HG02623 (cell line): ENCODE data around the gene KCNC2.
"Not testable (repeated sequence)": the region's sequence is repeated elsewhere in the genome, so short reads cannot be mapped to it uniquely, and the experiment has no call there.

Experiments used
- ATAC-seq: cut with Tn5 transposase; IDR thresholded peaks from one replicate; pipeline ENCODE4 v1.9.1; 2021; ENCODE audit warnings: moderate library complexity; ENCODE audit not compliant: unreplicated experiment

Gene KCNC2

DNA sequence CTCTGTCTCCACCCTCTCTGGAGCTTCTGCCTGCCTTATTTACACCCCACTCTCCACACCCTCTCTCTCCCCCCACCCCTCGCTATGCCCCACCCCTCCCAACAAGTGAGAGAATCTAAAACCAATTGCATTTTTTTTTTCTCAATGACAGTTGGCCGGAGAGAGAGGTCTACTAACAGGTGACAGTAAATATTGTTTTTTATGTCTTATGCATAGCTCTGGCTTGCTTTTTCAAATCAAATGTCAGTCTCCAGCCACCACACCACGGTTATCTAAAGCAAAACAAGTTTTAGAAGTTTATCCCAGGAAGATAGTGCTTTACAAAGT, at the start of gene KCNC2:
Gene KCNC2, minus strand, starts transcription at position 28 of the 327 bp plus-strand sequence.
- ATAC-seq = no peak

DNA sequence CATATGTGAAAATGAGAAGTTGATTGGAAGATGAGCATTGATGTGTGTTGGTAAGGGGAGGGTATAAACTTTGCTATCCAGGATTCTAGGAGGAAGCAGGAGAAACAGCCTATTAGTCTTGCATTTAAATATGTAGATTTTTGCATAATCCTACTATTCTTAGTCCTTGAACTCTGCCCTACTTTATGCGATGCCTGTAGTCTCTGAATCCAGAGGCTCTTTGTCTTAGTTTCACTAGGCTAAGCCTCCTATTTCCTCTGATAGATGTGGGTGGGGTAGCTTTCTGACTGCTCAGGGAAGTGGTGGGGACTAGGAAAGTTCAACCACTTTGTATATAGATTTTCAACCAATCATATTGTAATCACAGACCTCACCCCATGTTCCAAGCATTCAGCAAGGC, 49.5 kb upstream of the KCNC2 start:
- ATAC-seq = no peak

DNA sequence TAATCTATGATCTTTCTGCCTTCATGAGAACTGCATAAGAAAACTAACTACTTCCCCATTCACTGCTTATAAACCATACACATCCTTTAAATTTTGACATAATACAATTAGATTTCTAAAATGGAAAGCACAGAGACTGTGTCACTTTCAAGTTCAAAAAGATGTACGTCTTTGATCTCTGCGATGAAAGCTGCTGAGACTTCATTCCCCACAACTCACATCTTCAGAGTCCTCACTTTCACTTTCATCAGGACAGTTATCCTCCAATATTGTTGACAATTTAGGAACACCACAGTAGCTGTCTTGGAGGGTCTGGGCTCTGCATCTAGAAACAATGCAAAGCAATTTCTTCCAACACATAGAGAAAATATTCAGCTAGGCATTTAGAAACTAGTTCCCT, 47.9 kb upstream of the KCNC2 start:
- no peak for ATAC-seq

DNA sequence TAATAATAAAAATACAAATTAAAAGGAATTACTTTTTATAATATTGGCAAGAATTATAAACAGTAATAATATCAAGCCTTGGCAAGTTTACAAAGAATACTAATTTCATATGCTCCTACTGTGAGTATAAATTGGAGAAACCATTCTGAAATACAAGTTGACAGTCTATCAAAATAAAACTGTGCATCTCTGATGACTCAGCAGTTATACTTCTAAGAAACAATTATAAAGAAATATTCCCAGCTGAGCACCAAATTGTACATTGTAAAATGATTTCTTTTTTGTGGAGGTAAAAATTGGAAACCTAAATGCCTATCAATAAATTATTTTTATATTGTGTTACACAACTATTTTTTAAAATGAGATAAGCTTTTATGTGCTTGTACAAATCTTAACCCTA, 35.5 kb upstream of the KCNC2 start:
- no peak for ATAC-seq

DNA sequence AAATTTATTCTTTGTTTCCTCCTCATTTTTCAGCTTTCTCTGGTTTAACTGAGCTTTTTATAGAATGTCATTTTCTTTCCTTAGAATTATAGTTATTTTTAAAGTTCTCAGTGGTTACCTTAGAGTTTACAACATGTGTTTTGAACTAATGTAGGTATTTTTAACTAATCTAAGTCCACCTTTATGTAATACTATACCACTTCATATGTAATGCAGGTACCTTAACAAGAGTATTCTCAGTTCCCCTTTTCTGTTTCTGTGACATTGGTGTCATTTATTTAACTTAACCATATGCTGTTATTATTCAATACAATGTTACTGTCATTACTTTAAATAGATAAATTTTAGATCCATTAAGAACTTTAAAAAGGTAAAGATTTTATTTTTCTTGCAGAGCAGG, 30.3 kb upstream of the KCNC2 start:
- peak; percentile 75 for ATAC-seq

DNA sequence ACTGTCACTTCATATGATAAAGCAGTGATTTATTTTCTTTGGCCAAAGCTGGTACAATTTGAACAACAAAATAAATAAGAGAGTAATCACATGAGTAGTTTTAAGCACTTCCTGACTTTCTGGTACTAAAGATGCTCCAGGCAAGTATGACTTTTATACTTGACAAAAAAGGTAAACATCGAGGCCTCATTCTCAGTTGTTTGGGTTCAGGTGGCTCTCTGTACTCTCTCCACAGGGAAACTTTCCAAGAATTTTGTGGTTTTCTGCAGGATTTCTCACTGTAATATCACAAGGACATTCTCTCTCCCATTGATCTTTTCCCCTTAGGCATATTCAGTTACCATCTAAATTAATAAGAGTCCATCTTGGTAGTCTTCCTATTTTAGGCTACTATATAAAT, 26.6 kb upstream of the KCNC2 start:
- ATAC-seq = no peak

DNA sequence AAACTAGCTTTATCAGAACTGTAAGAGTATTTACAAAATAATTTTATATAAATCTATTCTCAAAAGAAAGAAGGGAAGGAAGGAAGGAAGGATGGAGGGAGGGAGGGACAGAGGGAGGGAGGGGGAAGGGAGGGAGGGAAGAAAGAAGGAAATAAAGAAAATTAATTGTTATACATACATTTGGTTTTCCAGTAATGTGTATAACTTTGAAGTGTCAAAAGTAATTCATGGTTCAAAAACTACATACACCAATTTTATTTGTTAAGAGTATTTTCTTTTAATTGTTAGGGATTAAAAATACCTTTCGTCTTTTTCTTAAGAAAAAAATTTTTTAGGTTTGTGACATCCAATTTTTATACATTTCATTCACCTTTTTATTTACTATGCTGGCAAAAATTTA, 17.5 kb upstream of the KCNC2 start:
- no peak for ATAC-seq

DNA sequence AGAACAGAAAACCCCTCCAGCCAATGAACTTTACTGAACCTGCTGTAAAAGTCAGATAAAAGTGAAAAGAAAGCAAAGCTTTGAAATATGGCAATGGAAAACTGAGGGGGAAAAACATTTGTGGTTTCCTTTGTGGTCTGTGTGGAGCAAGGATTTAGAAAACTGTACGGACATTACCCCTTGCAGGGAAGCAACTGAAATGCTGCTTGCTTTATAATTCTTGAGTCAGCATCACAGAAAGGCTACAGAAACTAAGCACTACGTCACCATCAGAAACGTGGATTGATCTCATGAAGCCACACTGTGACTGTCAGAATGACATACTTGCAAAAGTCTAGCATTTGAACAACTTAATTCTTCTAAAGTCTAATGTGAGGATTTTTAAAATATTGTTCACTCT, 2.4 kb upstream of the KCNC2 start:
- no peak for ATAC-seq

DNA sequence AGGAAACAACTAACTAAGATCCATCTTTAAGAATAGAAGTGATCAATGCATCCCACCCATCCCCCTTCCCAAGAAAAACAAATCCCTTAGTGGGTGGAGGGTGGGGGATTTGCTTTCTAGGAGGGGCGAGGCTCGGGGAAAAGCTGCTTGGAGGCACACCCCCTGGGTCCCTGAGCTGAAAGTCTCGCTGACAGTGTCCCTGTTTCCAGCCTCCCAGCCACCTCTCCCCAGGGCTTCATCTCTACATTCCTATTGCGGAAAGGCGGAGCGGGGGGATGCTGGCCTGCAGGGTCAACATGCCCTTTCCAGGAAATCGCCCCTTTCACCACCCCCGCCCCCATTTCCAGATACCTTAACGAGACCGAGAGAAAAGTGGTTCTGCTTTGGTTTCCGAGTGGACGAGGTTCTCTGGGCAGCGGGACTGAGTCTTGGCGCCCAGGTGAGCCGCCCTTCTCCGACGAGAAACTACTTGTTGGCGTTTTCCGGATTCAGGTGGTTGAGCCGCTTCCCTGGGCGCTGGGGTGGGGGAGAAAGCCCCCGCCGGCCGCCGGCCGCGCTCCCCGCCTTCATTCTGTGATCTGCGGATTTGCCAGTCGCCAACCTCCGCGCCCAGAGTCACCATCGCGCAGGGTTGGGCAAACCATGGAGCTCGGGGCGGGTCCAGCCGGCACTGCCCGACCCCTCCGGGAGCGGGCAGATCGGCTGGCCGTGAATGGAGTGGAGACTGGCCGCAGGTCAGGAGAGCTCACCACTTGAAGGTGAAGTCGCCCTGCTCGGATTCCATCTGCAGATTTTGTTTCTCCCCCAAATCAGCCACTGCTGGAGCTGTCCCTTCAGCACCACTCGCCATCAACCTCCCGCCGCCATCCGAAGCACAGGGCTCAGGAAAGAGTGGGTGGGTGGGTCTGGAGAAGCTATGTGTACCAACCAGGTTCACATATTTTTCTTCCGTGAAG, 505 bp downstream of the KCNC2 start:
- ATAC-seq = no peak

DNA sequence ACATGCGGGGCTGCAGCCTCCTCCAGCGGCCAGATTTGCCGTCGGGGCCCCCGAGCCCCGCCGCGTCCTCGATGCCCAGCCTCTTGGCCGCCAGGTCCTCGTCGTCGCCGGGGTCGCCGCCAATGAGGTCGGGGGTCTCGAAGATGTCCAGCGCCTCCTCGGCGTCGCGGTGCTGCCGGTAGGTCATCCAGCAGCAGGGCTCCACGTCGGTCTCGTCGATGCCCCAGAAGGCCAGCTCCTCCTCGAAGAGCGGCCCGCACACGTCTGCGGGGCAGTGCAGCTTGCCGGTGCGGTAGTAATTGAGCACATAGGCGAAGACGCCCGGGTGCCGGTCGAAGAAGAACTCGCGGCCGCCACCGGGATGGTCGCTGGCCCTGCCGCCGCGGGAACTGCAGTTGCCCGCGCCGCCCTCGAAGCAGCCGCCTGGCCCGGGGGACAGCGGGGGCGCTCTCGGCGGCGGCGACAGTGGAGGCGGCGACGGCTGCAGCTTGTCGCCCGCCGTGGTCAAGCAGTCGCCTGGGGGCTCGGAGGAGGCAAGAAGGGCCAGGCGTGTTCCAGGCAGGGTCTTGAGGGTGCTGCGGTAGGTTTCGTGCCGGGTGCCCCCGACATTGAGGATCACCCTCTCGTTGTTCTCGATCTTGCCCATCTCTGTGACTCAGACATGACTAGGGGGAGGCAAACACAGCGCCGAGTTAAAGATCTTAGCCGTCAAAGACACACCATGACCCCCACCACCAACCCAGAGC, 2.1 kb downstream of the KCNC2 start:
- no peak for ATAC-seq

DNA sequence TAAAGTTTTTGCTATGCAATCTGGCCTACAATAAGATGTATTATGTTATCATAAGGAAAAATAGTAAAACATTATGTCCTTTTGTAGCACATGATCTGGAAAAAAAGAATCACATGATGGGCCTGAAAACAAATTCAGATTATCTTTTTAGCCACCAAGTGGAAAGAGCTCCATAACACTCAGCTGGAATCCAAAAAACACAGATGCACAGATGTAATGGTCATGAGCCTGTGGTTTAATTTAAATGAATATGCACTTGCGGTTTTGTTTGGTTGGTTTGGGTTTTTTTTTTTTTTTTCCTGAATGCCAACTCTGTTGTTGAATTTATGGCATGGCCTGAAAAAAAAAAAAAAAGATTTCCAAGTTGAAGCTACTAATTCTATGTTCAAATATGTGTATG, 4.1 kb downstream of the KCNC2 start:
- ATAC-seq = no peak

DNA sequence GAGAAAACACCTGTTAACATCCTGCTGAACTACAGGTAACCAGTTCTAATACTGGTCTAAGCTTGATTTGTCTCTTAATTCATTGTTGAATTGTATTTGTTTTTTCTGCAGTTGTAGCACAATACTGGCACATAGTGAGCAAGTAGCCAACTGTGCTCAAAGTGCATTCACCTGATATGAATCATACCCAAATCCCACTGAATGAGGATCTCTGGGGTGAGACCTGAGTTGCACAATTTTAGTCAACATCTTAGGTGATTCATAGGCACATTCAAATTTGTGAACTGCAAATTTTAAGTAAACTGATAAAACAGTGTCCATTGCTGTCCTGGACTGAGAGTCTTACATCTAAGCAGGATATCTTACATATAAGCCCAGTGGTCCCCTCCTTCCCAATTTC, 12.8 kb downstream of the KCNC2 start:
- no peak for ATAC-seq

DNA sequence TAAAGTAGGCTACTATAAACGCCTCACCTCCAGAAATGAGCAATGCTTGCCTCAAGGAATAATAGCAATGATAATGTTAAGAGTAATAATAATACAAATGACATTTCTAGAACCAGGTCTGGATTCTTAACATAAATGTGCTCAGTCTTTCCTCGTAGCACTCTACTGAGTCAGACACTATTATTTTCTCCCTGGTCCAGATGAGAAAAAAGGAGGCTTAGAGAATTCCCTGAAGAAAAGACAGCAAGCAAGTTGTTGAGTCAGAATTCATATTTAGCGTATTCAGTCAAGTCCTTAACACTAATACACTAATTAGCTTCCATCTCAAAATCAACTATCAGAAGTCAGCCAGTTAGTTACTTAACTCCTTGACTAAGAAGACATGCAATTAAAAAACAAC, 13.2 kb downstream of the KCNC2 start:
- no peak for ATAC-seq

DNA sequence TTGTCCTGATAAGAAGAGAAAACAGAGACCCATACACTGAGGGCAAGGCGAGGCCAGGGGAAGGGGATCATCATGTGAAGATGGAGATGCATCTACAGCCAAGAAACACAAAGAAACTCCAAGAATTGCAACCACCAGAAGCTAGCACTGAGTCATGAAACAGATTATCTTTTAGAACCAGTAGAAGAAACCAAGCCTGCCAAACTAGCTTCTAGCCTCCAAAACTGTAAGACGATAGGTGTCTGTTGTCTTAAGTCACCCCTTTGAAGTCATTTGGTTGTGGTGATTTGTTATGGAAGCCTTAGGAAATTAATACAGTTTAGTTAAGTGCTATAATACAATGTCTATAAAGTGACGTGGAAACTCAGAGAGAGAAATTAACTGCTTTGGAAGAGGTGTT, 15.4 kb downstream of the KCNC2 start:
- ATAC-seq = no peak

DNA sequence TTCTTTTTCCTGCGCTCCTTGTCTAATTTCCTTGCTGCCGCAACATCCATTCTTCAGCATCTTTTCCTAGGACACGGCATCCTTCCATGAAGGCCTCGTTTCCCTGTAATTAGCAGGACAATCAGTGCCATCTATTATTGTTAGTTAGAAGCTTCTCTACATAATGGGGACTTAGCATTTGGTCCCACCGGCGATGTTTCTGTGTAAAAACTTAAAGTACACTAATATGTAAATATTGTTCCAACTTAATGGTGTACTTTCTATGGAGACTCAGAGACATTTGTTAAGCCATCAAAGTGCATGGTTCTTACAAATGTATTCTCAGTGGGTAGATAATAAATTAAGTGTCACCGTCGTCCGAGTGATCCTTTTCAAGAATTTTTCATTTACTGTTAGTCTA, 17.4 kb downstream of the KCNC2 start:
- ATAC-seq = no peak

DNA sequence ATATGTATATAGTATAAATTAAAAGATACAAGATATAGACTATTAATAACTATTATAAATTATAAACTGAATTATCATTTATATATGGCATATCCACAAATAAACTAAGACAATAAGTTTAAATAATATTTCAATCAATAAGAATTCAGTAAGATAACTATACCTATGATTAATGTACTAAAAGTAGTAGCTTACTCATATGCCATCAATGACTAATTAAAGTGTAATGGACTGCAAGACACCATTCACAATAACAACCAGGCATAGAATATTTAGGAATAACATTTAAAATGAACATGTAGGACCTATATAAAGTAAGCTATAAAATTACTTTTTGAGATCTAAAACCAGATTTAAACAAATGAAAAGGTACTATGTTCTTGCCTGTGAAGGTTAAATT, 18.8 kb downstream of the KCNC2 start:
- ATAC-seq = no peak

DNA sequence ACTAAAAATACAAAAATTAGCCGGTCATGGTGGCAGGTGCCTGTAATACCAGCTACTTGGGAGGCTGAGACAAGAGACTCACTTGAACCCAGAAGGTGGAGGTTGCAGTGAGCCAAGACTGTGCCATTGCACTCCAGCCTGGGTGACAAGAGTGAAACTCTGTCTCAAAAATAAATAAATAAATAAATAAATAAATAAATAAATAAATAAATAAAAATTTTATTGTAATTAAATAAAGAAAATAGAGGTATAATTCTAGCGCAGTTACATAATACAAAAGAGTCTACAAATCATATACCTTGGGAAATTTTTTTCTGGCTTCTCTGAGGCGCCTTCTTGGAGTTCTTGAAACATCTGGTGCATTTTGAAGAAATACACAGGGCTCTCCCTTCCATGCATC, 23.8 kb downstream of the KCNC2 start:
- ATAC-seq = not testable (repeated sequence)

DNA sequence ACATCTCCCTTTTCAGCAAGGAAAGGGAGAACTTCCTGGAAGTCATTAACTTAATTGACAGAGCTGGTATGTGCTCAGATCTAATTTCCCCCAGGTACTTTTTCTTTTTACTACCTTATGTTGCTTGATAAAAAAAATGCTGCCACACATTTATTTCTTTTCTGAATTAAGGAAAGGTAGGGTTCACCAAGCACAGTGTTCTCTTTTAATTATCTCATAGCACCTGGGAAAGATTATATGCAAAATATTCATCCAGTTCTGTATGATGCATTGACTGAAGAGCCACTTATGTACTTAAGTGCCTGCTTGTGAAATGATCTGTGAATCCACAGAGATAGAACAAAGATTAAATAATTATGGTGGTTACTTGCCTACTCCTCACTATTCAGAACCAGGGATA, 25.1 kb downstream of the KCNC2 start:
- no peak for ATAC-seq

DNA sequence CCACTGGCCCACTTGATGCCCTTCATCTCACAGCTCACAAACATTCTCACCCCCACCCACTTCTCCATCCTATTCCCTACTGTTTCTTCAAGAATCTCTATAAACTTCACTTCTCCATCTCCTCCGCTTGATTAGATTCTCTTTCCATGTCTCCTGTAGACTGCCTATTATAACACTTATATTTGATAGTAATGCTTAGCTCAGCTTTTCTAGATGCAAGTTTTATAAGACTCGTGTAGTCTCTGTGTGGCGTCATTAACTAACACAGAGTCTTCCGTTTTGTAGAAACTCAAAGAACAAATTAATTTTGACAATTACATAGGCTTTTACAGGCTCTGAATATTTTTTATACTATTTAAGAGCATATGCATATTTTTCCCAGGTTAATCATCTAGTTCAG, 25.7 kb downstream of the KCNC2 start:
- ATAC-seq = no peak

DNA sequence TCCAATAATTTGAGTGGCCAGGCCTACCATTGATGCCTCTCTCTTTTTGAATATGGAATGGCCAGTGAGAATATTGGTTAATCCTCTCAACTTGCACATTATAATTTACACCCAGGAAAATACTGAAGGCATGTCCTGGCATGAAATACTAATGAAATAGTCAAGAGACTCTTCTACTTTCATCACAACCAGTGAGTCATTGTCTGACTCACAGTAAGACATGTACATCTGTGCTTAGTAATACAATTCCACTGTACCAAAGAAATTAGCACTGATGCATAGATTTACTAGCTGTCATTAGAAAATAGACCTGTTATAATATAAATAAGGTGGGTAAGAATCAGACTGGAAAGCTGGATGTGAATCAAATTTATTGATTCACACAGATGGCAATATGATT, 31.6 kb downstream of the KCNC2 start:
- ATAC-seq = peak; percentile 85

DNA sequence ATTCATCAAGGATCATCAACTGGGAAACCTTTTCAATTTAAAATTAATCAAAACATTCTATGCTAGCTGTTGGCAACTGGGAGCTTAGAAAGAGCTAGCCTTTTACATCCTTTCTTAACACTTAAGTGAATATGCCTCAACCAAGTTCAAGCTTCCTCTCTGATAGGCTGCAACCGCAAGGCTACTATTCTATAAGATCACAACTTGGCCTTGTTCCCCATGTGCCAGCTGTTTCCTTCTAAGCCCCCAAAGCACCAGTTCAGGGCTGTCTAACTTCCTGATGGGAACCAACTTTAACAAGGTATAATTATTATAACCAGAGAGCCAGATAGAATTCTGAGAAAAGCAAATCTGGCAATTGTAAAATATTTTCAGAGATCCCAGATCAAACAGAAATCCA, 37.0 kb downstream of the KCNC2 start:
- no peak for ATAC-seq

DNA sequence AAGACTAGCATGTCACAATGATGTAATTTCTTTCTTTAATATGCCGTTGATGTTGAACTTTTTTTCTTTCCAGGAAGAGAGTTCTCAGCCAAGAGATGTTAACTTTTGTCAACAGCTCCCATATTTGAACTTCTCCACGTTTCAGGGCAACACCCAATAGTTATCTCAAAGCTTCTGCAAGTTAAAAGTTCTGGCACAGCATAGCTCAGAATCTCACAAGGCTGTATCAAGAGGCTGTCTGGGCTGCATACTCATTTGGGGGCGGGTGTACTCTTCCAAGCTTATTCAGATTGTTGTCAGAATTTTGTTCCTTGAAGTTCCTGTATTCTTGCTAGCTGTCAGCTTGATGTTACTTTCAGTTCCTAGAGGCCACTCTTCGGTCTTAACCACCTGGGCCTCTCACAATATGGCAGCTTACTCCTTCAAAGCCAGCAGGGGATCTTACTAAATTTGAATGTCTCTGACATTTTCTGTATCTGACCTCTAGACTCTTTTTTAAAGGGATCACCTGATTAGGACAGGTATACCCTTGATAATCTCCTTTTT, 38.9 kb downstream of the KCNC2 start:
- ATAC-seq = no peak
